ENCODE data around the gene CUX1. TPM values are rescaled to one million over a fixed set of nuclear protein-coding genes. Genes with fewer than 3 reads are reported as not detected.
A peak's percentile ranks its signal among the peaks of the same experiment; 100 is the strongest.

The CUX1 gene
- total RNA-seq, 1 donor from 2014 or later, result 101 TPM

DNA sequence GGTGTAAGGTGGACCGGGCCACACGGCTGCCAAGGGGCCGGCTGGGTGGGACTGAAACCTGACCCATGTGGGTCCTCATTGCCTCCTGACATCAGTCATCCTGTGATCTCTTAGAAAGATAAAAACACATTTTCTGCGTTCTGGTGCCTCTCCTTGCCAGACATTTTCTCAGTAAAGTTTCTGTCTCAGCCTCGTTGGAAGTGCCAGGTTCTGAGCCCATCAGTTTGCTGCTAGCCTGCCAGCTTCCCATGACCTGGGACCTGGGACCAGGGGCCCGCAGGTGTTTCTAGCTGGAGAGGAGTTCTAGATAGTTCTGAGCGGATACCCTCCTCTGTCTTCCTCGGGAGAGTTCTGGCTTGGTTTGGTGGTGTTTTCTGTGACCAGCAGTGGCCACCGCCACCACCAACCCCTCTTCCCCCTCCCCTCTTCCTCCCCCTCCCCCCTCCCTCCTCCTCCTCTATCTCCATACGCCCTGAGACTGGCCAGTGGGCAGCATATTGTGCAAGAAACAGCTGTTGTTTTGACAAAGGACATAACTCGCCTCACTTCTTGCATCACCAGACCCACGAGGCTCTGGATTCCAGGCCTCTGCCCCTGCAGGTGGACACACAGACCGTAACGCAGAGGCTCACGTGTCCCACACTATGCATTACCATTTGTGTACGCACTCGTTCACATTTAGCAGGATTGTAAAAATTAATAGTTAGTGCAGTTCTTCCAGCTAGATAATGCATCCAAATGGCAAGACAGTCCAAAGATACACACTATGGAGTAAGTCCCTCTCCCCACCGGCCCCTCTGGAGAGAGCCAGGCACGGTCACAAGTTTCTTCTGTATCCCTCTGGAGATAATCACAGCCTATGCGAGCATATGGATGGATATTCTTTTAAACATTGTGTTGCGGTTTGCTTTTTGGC lies 94.6 kb downstream of the CUX1 start:
- Histone ChIP-seq H3K27me3 (no peaks in the 10 kb centered on the region), H3K36me3 (peaks cover 9 to 13% of the 10 kb centered on the region in 2 donors), H3K9me3 (no peaks in the 10 kb centered on the region), H3K27ac (peak overlapping the region; percentile 44 to 53), H3K4me3 (no peak overlapping the region), H3K4me1 (peaks cover 2 to 13% of the 10 kb centered on the region in 2 donors)
- DNase-seq (ENCODE audit: low spot score in 2 of 2), result no peak
- intact Hi-C loops (cut with DNase I), result no loop called here
- no peak for TF ChIP-seq CTCF (IDR thresholded peaks at IDR 0.05)

- TF ChIP-seq CTCF (IDR thresholded peaks at IDR 0.05), result no peak
- Histone ChIP-seq H3K9me3 (no peaks in the 10 kb centered on the region), H3K4me1 (peaks cover 2 to 13% of the 10 kb centered on the region in 2 donors), H3K36me3 (peaks cover 14 to 15% of the 10 kb centered on the region in 2 donors), H3K27me3 (no peaks in the 10 kb centered on the region), H3K4me3 (no peak overlapping the region), H3K27ac (no peak overlapping the region)
- DNase-seq (ENCODE audit: low spot score in 2 of 2), result no peak
- intact Hi-C loops (cut with DNase I), result no loop called here
Observed at GRCh38 chr7:101912716-101913110, 95.3 kb downstream of the CUX1 start.

GRCh38 chr7:101913247-101913721 lies 95.9 kb downstream of the CUX1 start:
- intact Hi-C loops (cut with DNase I), result no loop called here
- Histone ChIP-seq H3K4me1 (peaks cover 2 to 13% of the 10 kb centered on the region in 2 donors), H3K9me3 (no peaks in the 10 kb centered on the region), H3K4me3 (peak overlapping the region in 1 of 2 donors; percentile 25), H3K36me3 (peaks cover 17 to 19% of the 10 kb centered on the region in 2 donors), H3K27ac (no peak overlapping the region), H3K27me3 (no peaks in the 10 kb centered on the region)
- DNase-seq (ENCODE audit: low spot score in 2 of 2), result no peak
- no peak for TF ChIP-seq CTCF (IDR thresholded peaks at IDR 0.05)

- Histone ChIP-seq H3K27me3 (no peaks in the 10 kb centered on the region), H3K4me3 (peak overlapping the region in 1 of 2 donors; percentile 25), H3K4me1 (peaks cover 2 to 13% of the 10 kb centered on the region in 2 donors), H3K27ac (no peak overlapping the region), H3K36me3 (peaks cover 21 to 25% of the 10 kb centered on the region in 2 donors), H3K9me3 (no peaks in the 10 kb centered on the region)
- DNase-seq (ENCODE audit: low spot score in 2 of 2), result no peak
- intact Hi-C loops (cut with DNase I), result no loop called here
- no peak for TF ChIP-seq CTCF (IDR thresholded peaks at IDR 0.05)
Observed at GRCh38 chr7:101913851-101914250, 96.4 kb downstream of the CUX1 start.

- DNase-seq (ENCODE audit: low spot score in 2 of 2), result no peak
- intact Hi-C loops (cut with DNase I), result no loop called here
- no peak for TF ChIP-seq CTCF (IDR thresholded peaks at IDR 0.05)
- Histone ChIP-seq H3K36me3 (peaks cover 21 to 25% of the 10 kb centered on the region in 2 donors), H3K4me1 (peaks cover 2 to 13% of the 10 kb centered on the region in 2 donors), H3K4me3 (no peak overlapping the region), H3K27ac (no peak overlapping the region), H3K9me3 (no peaks in the 10 kb centered on the region), H3K27me3 (no peaks in the 10 kb centered on the region)
Observed at GRCh38 chr7:101915000-101915399, 97.6 kb downstream of the CUX1 start.
